Activated T-cell treated with anti-CD3 and anti-CD28 coated beads, Interleukin-2, amount 50 U/mL, for 24 hours (primary cell): ENCODE results near the gene ANKDD1B.
A peak's percentile ranks its signal among the peaks of the same experiment; 100 is the strongest.

ENCODE experiments used
- DNase-seq: peaks from one replicate; pipeline ENCODE4 v3.0.0-alpha.2; 2020
- H3K27ac Mint-ChIP-seq: 2 replicates; pipeline ENCODE4 v1.8.0; 2020; ENCODE audit warnings: mild to moderate bottlenecking, mixed read lengths
- H3K27me3 Mint-ChIP-seq: 2 replicates; pipeline ENCODE4 v1.8.0; 2020; ENCODE audit warnings: mixed read lengths
- H3K36me3 Mint-ChIP-seq: 2 replicates; pipeline ENCODE4 v1.8.0; 2020; ENCODE audit warnings: low read depth, mixed read lengths
- H3K4me1 Mint-ChIP-seq: 2 replicates; pipeline ENCODE4 v1.8.0; 2020; ENCODE audit warnings: low read depth, mixed read lengths
- H3K4me3 Mint-ChIP-seq: 2 replicates; pipeline ENCODE4 v1.8.0; 2020; ENCODE audit warnings: mild to moderate bottlenecking, moderate library complexity, mixed read lengths
- H3K9me3 Mint-ChIP-seq: 2 replicates; pipeline ENCODE4 v1.8.0; 2020; ENCODE audit warnings: mixed read lengths

Gene ANKDD1B

GRCh38 chr5:75717082-75717922 is 106.0 kb downstream of the ANKDD1B start, which contains the start of gene POC5:
Gene POC5, minus strand, starts transcription at chr5:75717437. Its CDS starts 4,500 bp downstream, at chr5:75712937.
- Mint-ChIP-seq H3K4me3 (peak within 1 kb of the TSS; percentile 96), H3K27me3 (no peaks in the 10 kb centered on the region), H3K9me3 (no peaks in the 10 kb centered on the region), H3K4me1 (peaks cover 32% of the 10 kb centered on the region), H3K27ac (peak within 1 kb of the TSS; percentile 99), H3K36me3 (peaks cover 43% of the 10 kb centered on the region)
- peak; percentile 99 for DNase-seq

GRCh38 chr5:75720882-75721281 is 109.6 kb downstream of the ANKDD1B start:
- Mint-ChIP-seq H3K9me3 (peaks cover 2% of the 10 kb centered on the region), H3K27ac (no peak overlapping the region), H3K36me3 (peaks cover 11% of the 10 kb centered on the region), H3K4me1 (peaks cover 8% of the 10 kb centered on the region), H3K27me3 (no peaks in the 10 kb centered on the region), H3K4me3 (no peak overlapping the region)
- DNase-seq = no peak
